Nucleus accumbens (tissue), 56 donors: Measurements from ENCODE around the gene GCAT.

Experiments used
- DNase-seq, 56 donors: peaks; one replicate each; lab custom pipeline; 2025; lab: John Stamatoyannopoulos, UW

GCAT gene

DNA sequence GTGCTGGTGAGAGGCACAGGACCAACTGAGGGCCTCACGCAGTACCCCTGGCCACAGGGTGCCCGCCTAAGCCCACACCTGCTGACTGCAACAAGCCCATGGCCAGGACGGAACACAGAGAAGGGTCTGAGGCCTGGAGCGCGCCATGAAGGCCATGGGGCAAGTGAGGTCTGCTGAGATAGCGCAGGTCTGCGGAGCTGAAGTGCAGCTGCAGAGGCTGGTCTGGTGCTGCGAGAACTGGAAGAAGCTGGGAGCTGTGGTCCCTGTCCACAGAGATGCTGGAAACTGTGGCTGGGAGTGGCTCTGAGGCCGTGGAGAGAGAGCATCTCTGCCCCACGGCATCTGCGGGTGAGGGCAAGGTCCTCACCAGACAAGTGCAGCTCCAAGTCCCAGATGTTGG, 23.7 kb downstream of the GCAT start:
- no peak for DNase-seq

DNA sequence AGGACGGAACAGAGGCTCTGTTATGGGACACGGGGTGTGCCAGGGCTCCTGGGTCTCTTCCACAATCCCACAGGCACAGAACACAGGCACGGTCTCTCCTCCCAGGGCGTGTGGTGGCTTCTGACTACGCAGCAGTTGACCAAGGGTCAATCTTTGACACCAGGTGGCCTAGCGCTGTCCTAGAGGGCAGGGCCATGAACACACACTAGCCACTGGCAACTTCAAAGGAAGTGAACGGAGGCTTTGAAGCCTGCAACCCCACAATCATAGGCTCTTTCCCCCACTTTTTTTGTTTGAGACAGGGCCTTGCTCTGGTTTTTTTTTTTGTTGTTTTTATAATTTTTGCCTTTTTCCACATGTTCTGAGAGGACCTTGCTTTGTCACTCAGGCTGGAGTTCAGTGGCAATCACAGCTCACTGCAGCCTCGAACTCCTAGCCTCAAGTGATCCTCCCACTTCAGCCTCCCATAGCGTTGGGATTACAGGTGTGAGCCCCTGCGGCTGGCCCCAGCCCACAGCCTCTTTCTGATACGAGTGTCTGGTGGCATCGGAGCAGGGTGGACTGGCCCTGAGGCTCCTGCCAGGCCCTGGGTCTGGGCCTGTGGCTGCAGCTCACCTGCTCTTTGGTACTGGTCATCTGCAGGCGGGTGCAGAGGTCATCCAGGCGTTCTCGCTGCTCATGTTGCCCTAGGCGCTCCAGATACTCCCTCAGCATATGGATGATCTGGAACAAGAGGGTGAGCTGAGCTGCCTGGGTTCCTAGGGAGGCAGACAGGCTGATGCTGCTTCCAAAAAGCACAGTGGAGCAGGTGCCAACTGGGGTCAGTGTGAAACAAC, 24.5 kb downstream of the GCAT start:
- no peak for DNase-seq

DNA sequence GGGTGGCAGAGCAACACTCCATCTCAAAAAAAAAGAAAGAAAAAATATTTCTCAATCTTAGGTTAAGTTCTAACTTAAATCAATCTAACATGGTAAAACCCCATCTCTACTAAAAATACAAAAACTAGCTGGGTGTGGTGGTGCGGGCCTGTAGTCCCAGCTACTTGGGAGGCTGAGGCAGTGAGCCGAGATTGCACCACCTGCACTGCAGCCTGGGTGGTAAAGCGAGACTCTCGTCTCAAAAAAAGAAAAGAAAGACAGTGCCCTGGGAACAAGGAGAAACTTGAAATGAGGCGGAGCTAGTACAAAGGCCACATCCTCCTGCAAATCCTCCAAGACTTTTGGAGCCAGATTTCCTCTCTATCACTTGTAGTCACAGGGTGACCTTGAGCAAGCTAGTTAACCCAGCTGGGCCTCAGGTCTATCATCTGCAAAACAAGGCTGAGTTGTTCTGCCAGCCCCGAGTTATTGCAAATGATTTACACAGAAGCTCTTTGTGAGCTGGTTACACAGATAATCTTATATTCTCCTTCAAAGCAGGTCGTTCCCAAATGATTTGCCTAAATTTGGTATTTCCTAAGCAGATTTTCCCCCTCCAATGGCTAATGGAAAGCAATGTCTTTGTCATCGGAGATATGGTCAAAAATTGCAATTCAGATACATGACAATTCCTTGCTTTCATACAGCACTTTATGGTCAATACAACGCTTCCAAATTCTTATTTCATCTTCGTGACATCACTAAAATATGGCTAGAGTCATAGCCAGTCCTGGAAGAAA, 34.5 kb downstream of the GCAT start:
- DNase-seq, result peak in 1 of 56 donors; percentile 4

DNA sequence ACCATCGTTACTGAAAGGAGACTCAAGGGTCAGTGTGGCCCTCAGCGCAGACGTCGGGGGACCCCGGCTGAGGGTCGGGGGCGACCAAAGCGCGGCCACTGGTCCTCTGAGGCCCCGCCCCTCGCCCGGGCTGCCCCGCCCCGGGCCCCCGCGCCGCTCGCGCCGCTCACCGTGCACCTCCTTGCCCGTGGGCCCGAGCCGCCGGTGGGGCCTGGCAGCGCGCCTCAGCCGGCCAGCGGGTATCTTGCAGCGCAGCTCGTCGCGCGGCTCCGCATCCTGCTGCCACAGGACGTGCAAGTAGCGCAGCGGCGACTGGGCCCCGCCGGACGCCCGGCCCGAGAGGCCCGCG, 36.0 kb downstream of the GCAT start:
- peak in 20 of 56 donors; percentile 46 to 75 (median 58) for DNase-seq

DNA sequence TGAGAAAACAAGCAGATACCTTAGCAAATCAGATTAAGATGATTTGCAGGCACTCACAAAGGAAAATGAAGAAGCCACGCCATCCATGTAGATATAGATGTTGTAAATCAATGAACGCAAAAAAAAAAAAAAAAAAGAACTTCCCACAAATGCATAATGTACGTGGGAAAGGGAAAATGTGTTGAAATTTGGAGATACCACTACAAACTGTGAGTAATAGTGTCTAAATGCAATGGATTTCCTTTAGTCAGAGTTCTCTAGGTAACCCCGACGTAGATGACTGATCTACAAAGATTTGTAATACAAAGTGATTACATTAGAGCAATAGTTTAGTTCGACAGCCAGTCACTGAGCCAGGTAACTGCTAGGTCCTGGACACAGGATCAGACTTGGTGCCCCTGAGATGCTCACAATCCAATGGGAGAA, 37.2 kb downstream of the GCAT start:
- DNase-seq, result no peak

DNA sequence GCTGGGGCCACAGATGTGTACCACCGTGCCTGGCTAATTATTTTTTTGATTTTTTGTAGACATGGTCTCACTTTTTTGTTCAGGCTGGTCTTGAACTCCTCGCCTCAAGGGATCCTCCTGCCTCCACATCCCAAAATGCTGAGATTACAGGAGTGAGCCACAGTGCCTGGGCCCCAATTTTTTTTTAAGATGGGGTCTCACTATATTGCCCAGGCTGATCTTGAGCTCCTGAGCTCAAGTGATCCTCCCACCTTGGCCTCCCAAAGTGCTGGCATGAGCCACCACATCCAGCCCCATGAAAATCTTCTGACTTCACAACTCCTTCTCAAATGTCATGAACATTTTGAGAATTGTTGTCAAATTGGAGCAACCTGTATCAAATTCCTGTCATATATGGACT, 38.7 kb downstream of the GCAT start:
- DNase-seq, result no peak

DNA sequence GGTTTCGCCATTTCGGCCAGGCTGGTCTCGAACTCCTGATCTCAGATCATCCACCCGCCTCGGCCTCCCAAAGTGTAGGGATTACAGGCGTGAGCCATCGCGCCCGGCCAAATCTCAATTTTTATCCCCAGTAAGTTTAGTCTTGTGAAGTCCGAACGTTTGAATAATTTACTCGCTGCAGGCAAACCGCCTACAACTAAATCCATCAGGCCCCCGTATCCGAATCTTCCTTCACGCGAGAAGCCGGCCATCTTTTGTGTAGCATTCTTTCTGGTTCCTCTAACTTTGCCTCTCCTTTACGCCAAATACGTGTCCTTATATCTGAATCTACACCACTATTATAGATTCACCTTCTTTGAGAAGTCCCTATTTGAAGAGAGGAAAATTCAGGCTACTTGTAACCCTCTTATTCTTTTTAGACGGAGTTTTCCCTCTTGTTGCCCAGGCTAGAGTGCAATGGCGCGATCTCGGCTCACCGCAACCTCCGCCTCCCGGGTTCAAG, 40.9 kb downstream of the GCAT start:
- DNase-seq, result peak in 2 of 56 donors; percentile 19 to 22

DNA sequence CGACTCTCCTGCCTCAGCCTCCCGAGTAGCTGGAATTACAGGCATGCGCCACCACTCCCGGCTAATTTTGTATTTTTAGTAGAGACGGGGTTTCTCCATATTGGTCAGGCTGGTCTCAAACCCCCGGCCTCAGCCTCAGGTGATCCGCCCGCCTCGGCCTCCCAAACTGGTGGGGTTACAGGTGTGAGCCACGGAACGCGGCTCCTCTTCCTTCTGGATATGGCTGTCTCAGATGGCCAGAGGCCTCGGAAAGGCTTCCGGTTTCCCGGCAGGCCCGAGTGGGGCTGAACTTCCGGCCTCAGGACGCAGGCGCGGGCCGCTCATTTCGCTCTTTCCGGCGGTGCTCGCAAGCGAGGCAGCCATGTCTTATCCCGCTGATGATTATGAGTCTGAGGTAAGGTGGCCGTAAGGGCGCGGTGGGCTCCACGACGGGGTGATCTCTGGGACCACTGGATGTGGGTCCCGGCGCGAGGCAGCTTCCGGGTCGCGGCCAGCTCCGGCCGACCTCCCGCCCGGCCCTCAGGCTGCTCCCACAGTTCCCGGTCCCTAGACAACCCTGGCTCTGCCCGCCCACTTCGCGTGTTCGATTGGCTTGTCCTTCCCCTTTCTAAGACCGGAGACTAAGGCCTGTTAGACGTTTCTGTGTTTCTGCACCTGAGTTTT, 41.5 kb downstream of the GCAT start, which contains the start of gene EIF3L:
Gene EIF3L (plus strand): TSS at position 331 of the 663 bp plus-strand sequence. CDS start 31 bp downstream, at position 362.
- peak; percentile 38 to 94 (median 88) for DNase-seq

DNA sequence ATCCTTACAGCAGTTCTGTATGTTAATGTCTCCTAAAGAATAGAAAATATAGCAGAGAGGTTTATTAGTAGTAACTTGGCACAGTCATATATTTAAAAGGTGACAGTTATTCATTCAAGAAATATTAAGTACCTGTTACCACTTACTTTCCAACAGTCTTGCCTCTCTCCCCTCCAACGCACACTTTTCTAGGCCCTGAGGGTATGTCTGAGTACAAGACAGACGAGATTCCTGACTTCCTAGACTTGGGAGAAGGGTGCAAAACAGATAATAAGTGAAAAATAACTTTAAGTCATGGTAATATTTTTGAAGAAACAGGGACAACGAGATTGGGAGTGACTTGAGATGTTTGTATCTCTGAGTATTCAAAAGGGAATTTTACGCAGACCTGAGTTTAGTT, 43.1 kb downstream of the GCAT start:
- no peak for DNase-seq

DNA sequence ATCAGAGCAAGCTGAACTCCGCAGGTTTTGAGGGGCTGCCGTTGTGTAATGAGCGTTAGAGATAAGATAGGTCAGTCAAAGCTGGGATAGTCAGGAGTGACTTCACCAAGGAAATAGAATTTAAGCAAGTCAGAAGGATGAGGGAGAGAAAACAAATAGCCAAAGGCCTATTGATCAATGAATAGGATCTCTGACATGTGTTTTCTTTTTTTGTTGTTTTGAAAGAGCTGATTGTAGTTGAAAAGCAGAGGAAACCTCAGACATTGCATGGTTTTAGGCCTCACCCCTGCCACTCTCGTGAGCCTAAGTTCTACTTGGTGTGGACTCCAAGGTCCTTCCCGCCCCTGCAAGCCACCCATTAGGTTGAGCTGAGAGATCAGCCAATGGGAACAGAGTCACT, 44.7 kb downstream of the GCAT start:
- DNase-seq, result no peak

DNA sequence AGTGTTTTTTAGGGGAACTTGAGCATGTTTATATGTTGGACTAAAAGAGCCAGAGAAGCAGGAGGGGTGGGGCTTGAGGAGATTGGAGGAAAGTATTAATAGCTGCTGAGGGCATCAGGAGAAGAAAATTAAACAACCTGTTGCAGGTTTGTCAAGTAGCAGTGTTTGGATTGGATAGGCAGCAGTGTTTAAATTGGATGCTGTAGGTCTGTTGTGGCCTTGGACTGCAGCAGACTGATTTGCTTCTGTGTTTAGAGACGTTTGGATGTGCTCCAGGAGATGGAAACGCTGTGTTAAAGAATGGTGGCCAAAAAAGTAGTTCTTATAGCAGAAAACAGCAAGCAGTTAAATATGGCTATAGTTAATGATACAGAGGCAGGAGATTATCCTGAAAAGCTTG, 47.2 kb downstream of the GCAT start:
- DNase-seq, result no peak

DNA sequence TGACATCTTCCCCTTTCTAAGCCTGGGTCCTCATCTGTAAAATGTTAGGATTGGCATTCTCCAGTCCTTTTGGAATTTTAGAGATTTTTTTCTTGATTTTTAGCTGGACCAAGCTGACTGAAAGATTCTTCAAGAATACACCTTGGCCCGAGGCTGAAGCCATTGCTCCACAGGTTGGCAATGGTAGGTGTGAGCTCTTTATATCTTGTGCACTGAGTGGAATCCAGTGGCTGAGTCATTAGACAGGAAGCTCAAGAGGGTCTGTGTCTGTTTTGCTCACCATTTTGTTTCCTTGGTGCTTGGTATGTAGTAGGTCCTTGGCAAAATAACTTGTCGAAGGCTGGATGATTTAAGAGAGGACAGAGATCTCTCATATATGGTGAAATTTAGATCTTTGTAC, 47.7 kb downstream of the GCAT start:
- DNase-seq, result no peak

DNA sequence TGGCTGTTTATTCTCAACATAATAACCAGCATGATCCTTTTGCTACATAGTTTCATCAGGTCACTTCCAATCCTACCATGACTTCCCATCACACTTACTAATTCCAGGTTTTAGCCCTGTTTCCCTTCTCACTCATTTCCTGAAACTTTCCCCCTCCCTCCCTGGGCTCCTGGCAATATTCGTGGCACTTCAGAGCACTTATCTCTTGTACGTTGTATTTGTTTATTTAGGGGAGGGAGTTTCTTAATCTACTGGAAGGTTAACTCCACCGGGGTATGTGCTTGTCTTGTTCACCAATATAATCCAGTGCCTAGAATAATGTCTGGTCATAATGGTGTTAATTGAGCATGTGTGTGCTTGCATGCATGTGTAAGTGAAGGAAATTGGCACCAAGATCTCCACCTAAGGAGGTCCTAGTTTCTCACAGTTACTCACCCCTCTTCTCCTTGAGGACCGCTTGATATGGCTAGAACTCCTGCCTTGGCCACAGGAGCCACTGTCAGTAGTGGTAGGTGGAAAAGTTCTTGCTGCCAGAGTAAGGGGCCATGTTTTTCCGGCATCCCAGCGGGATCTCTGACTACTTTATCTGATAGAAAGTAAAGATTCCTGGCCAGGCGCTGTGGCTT, 53.2 kb downstream of the GCAT start:
- DNase-seq, result no peak

DNA sequence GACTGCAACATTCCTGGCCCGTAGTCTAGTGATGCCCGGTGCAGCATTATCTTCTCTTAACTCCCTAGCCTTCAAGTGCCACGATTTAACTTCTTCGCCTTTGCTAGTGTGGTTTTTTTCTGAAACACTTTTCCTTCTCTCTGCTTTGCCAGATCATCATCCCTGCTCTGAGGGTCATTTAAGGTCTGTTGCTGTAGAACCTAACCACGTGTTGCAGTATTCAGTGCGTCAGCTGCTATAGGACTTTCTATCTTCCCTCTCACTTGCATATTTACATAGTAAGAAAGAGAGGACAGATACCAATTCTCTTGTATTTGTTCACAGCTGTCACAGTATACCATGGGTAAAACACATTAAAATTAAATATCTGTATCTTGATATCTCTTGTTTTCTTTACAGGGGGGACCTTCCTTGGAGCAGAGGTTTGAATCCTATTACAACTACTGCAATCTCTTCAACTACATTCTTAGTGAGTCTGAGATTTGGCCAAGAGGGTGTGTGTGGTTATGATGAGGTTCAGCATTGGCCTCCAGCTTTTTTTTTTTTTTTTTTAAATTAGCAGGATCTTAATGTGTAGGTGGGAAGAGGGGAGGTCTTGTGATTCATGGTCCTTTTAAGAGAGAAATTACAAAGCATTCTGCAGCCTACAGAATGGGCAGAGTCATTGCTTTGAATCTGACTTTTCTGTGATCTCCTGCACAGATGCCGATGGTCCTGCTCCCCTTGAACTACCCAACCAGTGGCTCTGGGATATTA, 55.0 kb downstream of the GCAT start:
- DNase-seq, result no peak

DNA sequence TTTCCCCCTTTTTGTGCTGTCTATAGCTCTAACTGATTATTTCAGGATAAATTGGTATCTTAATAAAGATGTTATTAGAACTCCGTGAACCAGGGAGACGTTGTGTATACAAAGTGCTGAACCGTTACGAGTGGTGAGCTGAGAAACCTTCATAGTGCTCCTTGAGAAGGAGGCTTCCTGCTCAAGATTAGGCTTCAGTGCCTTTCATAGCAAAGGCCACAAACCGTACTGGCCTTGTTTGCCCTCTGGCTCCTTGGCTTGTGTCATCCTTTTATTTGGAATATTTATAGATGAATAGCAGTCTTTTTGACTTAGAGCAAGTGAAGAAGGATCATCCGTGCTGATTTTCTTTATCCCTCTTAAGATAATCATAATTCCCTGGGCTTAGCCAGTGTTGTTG, 57.8 kb downstream of the GCAT start:
- DNase-seq, result no peak
